Heart right ventricle (tissue), 16 donors: ENCODE measurements around the gene PRDM7. TPM values are rescaled to one million over a fixed set of nuclear protein-coding genes. Genes with fewer than 3 reads are reported as not detected.
A peak's percentile ranks its signal among the peaks of the same experiment; 100 is the strongest.
"Not testable (repeated sequence)": the region's sequence is repeated elsewhere in the genome, so short reads cannot be mapped to it uniquely, and the experiment has no call there.

ENCODE experiments used
- ATAC-seq, 8 donors: fragments of 200-7000 bp; cut with Tn5 transposase; one replicate each; pipeline ENCODE4 v1.9.1; 2020; ENCODE audit warnings: mild to moderate bottlenecking in 8 of 8, moderate library complexity in 8 of 8, moderate number of reproducible peaks in 1 of 8
- DNase-seq, 2 donors: peaks; one replicate each; pipeline ENCODE4 v3.0.0-alpha.2; 2020
- H3K27ac ChIP-seq, 10 donors: fragments of 200-600 bp; sonication (generic) in 2 of 10; one replicate each; pipeline versions ENCODE4 v1.5.0 to v1.8.0; 2020 to 2022; ENCODE audit warnings: mild to moderate bottlenecking in 3 of 10
- H3K27me3 ChIP-seq, 7 donors: fragments of 200-600 bp; one replicate each; pipeline ENCODE4 v1.8.0; 2021 to 2022; ENCODE audit warnings: mild to moderate bottlenecking in 2 of 7
- H3K36me3 ChIP-seq, 9 donors: fragments of 200-600 bp; sonication (generic) in 1 of 9; one replicate each; pipeline versions ENCODE4 v1.5.0 to v1.8.0; 2020 to 2022; ENCODE audit warnings: mild to moderate bottlenecking in 2 of 9
- H3K4me1 ChIP-seq, 9 donors: fragments of 200-600 bp; sonication (generic) in 1 of 9; one replicate each; pipeline versions ENCODE4 v1.5.0 to v1.8.0; 2020 to 2022; ENCODE audit warnings: mild to moderate bottlenecking in 4 of 9
- H3K4me3 ChIP-seq, 10 donors: fragments of 200-600 bp; sonication (generic) in 2 of 10; one replicate each; pipeline versions ENCODE4 v1.5.0 to v1.8.0; 2020 to 2022; ENCODE audit warnings: mild to moderate bottlenecking in 7 of 10, moderate library complexity in 2 of 10
- H3K9me3 ChIP-seq, 11 donors: fragments of 200-600 bp in 10 of 11; sonication (generic) in 2 of 11; one replicate each; pipeline versions ENCODE4 v1.5.0 to v1.8.0; 2013 to 2022; ENCODE audit warnings: mild to moderate bottlenecking in 2 of 11, control low read depth in 1 of 11, moderate library complexity in 1 of 11
- WGBS, 2 donors: extraction: QIAGEN DNeasy Blood & Tissue Kit; methylation state at CpG; one replicate each; pipeline ENCODE4 v1.1.7; 2013; ENCODE audit warnings: inconsistent platforms in 1 of 2; 5-methylcytosine and 5-hydroxymethylcytosine counted together
- intact Hi-C, 10 donors: fragments of 100-400 bp; cut with DNase I; formaldehyde crosslinking; loops; one replicate each; pipeline versions ENCODE4 v1.11.1 to v1.14.2; 2022
- polyA plus RNA-seq, 2 donors: library from polyadenylated mRNA; stranded (reverse); fragments of 200-250 nt; gene quantifications; one replicate each; pipeline ENCODE4 v1.2.3, GENCODE V29; 2013
- total RNA-seq, 10 donors: library from RNA; stranded (reverse); fragmentation: NEBNext Ultra II Directional in 3 of 10; extraction: Animal tissue kit (Norgen Biotek cat#: 25700) in 3 of 10; gene quantifications; one replicate each; pipeline versions ENCODE4 v1.2.1 to v1.2.4, GENCODE V29; 2021 to 2023
- TF ChIP-seq, protein P1 (sequence below), 9 donors: fragments of 200-600 bp; sonication (generic) in 2 of 9; IDR thresholded peaks; one replicate each; pipeline versions ENCODE4 v1.5.0 to v1.8.0; 2021 to 2022; ENCODE audit warnings: antibody characterized with exemption in 9 of 9, mild to moderate bottlenecking in 5 of 9, moderate library complexity in 1 of 9
- donor health status: Arrhythmogenic right ventricular cardiomyopathy.
- donor health status: ischemic (EF 13 %, LVEDD 7.1; RV severe dilation, severe dysfunction).
- donor health status: healthy with polysubstance abuse.
- donor health status: DM: no; HTN: yes; CAD: no.
- donor health status: DM: no; HTN: no; CAD: no.
- donor health status: ischemic (EF 25% LVEDD 6.9; RV normal size, moderate dysfunction).
- donor health status: ischemic (EF 25% LVEDD 5.7; RV mildly dilated, moderate dysfunction).
- donor health status: healthy.
- donor health status: DM: yes; HTN: yes; CAD: no.
- donor health status: Ischemic cardiomyopathy.
- donor health status: ischemic (EF 35%, LVEDD 5.7; RV mildly dilated, moderate dysfunction).
- donor health status: nonischemic (EF 11% LVEDD 7.7; RV severe dilation, severe dysfunction).
- donor health status: DM: yes; HTN: yes; CAD: no.
- donor health status: PGD.
- donor health status: ischemic (EF 29% LVEDD 5.4; RV normal size, mild dysfunction).
- donor health status: nonischemic (EF 23%, LVEDD 6.1; RV moderate dilation, normal function).

The PRDM7 gene
- total and polyA plus RNA-seq, 12 donors = not detected

DNA sequence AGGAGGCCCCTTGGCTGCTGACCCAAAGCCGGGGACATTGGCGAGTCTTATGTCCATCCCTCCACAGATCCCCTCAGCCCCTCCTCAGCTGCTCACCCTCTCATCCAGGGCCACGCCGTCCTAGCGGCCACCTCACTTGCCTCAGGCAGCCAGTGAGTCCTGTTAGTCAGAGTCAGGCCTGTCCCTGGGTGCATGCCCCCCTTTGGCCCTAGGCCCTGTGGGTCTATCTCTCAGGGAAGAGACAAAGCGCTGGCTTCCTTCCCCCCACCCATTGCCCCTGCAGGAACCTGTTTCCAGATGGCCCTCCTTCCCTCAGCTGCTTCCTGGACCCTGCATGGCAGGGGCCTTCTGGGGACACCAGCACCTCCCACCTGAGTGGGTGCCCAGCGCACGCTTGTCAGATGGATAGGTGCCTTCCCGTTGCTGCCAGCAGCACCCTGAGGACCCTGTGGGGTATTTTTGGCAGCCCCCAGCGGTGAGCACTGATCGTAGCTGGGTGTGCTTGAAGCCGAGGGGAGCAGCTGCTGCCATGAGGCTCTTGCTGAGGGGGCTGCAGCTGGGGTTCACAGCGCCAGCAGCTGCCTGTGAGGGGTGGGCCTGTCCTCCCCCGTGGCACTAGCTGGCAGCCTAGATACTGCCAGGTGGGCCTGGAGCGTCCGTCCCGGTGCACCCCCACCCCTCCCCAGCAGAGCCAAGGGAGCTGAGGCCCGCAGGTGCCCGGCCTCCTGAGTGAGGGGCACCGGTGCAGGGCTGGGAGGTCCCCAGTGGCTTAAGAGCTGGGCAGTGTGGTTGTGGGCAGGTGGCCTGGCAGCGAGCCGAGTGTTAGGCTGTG lies 66.2 kb downstream of the PRDM7 start:
- DNase-seq (no peak), ATAC-seq (peak in 1 of 8 donors; percentile 22)
- TF ChIP-seq, protein P1, sequence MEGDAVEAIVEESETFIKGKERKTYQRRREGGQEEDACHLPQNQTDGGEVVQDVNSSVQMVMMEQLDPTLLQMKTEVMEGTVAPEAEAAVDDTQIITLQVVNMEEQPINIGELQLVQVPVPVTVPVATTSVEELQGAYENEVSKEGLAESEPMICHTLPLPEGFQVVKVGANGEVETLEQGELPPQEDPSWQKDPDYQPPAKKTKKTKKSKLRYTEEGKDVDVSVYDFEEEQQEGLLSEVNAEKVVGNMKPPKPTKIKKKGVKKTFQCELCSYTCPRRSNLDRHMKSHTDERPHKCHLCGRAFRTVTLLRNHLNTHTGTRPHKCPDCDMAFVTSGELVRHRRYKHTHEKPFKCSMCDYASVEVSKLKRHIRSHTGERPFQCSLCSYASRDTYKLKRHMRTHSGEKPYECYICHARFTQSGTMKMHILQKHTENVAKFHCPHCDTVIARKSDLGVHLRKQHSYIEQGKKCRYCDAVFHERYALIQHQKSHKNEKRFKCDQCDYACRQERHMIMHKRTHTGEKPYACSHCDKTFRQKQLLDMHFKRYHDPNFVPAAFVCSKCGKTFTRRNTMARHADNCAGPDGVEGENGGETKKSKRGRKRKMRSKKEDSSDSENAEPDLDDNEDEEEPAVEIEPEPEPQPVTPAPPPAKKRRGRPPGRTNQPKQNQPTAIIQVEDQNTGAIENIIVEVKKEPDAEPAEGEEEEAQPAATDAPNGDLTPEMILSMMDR (IDR thresholded peaks at IDR 0.05) = no peak
- Histone ChIP-seq H3K27ac (no peak overlapping the region), H3K4me1 (peaks cover 0 to 5% (median 0%) of the 10 kb centered on the region in 9 donors), H3K9me3 (no peaks in the 10 kb centered on the region), H3K27me3 (no peaks in the 10 kb centered on the region), H3K36me3 (no peaks in the 10 kb centered on the region), H3K4me3 (no peak overlapping the region)
- 83 to 86% methylated on average over 22 of the region's 22 CpGs for WGBS, 2 donors
- intact Hi-C loops = no loop called here

DNA sequence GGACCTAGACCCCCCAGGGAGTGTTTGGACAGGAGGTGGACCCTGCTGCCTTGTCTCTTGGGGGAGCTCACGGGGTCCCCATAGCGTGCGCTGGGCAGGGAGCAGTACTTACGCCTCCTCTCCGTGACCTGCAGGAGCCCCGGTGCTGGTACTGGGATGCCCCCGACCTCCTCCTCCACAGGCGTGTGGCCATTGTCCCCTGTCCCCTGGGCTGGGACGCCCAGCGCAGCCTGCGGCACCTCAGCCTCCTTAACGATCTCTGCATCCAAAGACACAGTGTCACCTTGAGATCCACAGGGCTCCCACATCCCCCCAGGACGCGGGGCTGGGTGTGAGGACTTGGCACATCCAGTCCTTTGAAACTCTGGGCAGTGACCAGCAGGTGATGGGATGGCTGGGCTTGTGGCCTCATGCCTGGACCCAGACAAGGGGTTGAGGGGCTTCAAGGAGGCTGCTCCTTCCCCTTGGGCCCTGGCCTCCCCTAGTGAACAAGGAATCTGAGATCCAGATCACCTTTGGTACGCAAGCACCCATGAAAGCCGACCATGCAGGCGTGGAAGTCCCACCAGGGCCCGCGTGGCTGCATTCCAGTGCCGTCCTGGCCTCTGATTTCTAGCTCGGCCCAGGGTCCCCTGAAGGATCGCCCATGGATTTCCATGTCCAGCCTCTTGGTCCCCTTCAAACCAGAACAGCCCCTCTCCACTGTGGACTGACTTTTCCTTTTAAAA lies 67.8 kb downstream of the PRDM7 start:
- 86 to 90% methylated on average over 22 of the region's 22 CpGs for WGBS, 2 donors
- H3K27me3 ChIP-seq = no peaks in the 10 kb centered on the region
- no peak overlapping the region for H3K4me3 ChIP-seq
- DNase-seq = no peak
- H3K27ac ChIP-seq = no peak overlapping the region
- intact Hi-C loops = no loop called here
- no peaks in the 10 kb centered on the region for H3K9me3 ChIP-seq
- H3K36me3 ChIP-seq = no peaks in the 10 kb centered on the region
- TF ChIP-seq, protein P1 (IDR thresholded peaks at IDR 0.05) = no peak
- peak in 1 of 8 donors; percentile 8 for ATAC-seq
- peaks cover 0 to 5% (median 0%) of the 10 kb centered on the region in 9 donors for H3K4me1 ChIP-seq

DNA sequence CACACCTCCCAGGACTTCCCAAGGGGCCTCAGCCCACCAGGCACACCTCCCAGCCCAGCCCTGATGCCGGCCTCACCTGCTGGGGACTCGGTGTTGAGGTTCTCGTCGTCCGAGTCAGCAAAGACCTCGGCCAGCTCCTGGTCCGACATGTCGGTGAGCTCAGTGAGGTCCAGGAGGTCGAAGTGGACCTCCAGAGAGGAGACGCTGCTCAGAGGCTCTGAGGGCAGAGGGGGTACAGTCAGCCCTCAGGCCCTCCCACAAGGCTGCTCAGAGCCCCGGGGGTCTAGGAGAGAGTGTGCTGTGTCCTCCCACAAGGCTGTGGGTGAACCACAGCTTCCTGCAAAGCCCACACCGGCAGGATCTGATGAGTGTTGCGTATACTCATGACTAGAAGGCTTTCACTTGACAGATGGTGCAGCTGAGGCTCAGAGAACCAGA lies 68.4 kb downstream of the PRDM7 start:
- H3K4me3 ChIP-seq = no peak overlapping the region
- H3K36me3 ChIP-seq = no peaks in the 10 kb centered on the region
- ATAC-seq = no peak
- intact Hi-C loops = no loop called here
- no peaks in the 10 kb centered on the region for H3K9me3 ChIP-seq
- TF ChIP-seq, protein P1 (IDR thresholded peaks at IDR 0.05) = no peak
- DNase-seq = no peak
- 74 to 75% methylated on average over 13 of the region's 13 CpGs for WGBS, 2 donors
- no peak overlapping the region for H3K27ac ChIP-seq
- H3K27me3 ChIP-seq = no peaks in the 10 kb centered on the region
- peaks cover 0 to 5% (median 0%) of the 10 kb centered on the region in 9 donors for H3K4me1 ChIP-seq

DNA sequence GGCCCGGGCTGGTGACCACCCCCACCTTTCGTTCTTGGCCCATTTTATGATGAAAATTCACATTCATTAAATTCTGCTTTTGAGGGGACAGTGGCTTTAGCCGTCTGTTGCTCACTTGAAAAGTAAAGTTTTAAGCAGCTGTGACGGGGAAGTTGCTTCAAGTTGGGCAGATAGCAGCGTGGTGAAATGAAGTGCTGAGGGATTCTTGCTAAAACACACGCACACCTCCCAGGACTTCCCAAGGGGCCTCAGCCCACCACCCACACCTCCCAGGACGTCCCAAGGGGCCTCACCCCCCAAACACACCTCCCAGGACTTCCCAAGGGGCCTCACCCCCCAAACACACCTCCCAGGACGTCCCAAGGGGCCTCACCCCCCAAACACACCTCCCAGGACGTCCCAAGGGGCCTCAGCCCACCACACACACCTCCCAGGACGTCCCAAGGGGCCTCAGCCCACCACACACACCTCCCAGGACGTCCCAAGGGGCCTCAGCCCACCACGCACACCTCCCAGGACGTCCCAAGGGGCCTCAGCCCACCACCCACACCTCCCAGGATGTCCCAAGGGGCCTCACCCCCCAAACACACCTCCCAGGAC lies 69.4 kb downstream of the PRDM7 start:
- intact Hi-C loops, H3K36me3 ChIP-seq, ATAC-seq, H3K4me1 ChIP-seq, H3K4me3 ChIP-seq, H3K9me3 ChIP-seq, H3K27ac ChIP-seq, H3K27me3 ChIP-seq, DNase-seq: not testable (repeated sequence)
- 75 to 79% methylated on average over 13 of the region's 13 CpGs for WGBS, 2 donors
